Measurements from ENCODE around the gene DHX32. TPM values are rescaled to one million over a fixed set of nuclear protein-coding genes. Genes with fewer than 3 reads are reported as not detected.
A peak's percentile ranks its signal among the peaks of the same experiment; 100 is the strongest.
"Not testable (repeated sequence)": the region's sequence is repeated elsewhere in the genome, so short reads cannot be mapped to it uniquely, and the experiment has no call there.

The DHX32 gene
- polyA plus RNA-seq, 3 donors = 22.1 to 27.7 (median 25.2) TPM

- peak; percentile 90 for DNase-seq
Measured at GRCh38 chr10:125896088-125896934, 15.2 kb upstream of the DHX32 start, which contains the start of gene FANK1. Gene FANK1, plus strand, starts transcription at chr10:125896564. Its CDS starts 79 bp downstream, at chr10:125896643.

DNA sequence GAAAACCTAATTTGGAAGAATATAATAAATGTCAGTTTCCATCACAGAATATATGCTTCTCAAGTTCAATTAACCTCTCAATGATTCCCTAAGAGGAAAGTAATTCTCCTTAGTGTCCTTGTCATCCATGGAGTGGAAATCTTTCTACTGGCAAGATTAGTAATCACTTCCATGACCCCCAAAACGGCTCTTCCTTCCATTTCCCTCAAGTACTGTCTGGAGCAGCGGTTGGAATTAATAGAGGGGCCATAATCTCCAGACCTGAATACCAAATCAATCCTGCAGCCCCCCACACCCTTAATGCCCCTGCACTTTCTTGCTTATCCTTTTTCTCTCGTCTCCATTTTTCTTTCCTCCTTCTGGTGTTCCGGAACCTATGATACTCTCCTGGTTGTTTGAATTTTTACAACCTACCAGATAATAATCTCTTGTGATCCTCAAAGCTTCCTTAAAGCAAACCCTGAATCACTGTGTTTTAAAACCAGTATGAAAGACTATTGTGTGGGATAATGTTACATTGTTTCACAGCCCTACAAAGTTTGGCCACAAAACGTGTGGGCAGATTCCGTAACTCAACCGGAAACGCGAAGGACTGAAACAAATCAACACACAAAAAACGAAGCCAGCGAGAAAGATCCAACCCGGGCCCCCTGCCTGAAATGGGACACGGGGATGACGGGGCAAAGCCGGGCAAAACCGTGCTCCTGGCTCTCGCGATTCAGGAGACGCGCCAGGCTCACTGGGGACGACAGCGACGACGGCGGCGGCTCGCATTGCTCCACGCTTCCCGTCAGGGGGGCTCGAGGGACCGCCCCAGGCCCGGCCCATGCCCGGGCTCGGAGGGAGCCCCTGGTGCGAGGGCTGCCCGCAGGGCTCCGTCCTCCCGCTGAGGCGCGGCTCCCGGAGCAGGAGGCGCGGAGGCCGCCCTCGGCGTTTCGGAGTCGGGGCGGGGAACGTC, 14.3 kb upstream of the DHX32 start:
- DNase-seq = peak; percentile 54

DNA sequence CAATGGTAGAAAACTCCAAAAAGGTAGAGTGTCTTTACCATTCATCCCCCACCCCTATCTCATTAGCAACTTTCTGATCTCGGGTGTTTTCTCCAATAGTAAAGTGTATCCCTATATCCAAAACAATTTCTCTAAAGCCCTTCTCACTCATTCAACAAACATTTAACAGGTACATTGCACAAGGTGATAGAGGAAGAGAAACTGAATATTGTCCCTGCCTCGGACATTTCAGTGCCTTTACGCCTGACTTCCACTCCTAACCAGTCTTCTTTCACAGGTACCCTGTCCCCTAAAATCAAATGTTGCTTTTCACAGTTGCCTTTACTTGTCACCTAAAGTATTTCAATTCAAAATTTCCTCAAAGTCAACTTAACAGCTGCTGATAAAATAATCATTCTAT, 13.1 kb upstream of the DHX32 start:
- DNase-seq = not testable (repeated sequence)

DNA sequence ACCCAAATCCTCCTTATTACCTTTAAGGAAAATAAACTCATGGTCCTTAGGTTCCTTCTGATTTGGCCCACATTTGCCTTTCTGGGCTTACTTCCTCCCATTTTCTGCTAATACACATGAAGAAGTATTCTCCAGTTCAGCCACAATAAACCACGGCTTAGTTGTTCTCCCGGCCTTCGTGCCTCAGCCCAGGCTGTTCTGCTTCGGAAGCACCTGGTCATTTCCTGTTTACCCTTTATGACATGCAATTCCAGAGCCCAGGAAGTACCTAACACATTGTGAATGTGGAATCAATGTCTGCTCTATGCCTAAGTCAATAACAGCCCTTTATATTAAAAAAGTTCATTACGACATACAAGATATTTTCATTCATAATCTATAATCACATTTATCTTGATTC, 11.3 kb upstream of the DHX32 start:
- not testable (repeated sequence) for DNase-seq

DNA sequence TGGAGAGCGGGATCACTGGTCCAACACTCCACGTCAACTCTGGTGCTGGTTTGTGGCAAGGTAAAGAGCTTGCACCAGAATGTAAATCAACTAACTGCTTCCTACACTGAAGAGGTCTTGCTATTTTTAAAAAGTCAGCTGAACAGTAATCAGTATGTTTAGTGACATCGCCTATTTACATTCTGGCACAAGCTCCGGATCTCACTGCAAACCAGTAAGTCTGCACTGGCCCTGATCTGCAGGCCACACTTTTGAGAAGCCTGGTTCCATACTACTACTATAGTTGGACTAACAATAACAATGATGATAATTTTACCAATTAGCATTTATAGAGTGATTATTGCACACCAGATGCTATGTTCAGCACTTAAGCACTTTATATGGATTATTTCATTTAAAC, 8.3 kb upstream of the DHX32 start:
- DNase-seq = not testable (repeated sequence)

GRCh38 chr10:125886914-125887512, 5.9 kb upstream of the DHX32 start:
- no peak for DNase-seq

- DNase-seq = no peak
Measured at GRCh38 chr10:125883211-125883610, 2.1 kb upstream of the DHX32 start.

GRCh38 chr10:125882596-125882995, 1.5 kb upstream of the DHX32 start:
- DNase-seq = no peak

GRCh38 chr10:125880719-125881118, 373 bp downstream of the DHX32 start:
- no peak for DNase-seq

DNA sequence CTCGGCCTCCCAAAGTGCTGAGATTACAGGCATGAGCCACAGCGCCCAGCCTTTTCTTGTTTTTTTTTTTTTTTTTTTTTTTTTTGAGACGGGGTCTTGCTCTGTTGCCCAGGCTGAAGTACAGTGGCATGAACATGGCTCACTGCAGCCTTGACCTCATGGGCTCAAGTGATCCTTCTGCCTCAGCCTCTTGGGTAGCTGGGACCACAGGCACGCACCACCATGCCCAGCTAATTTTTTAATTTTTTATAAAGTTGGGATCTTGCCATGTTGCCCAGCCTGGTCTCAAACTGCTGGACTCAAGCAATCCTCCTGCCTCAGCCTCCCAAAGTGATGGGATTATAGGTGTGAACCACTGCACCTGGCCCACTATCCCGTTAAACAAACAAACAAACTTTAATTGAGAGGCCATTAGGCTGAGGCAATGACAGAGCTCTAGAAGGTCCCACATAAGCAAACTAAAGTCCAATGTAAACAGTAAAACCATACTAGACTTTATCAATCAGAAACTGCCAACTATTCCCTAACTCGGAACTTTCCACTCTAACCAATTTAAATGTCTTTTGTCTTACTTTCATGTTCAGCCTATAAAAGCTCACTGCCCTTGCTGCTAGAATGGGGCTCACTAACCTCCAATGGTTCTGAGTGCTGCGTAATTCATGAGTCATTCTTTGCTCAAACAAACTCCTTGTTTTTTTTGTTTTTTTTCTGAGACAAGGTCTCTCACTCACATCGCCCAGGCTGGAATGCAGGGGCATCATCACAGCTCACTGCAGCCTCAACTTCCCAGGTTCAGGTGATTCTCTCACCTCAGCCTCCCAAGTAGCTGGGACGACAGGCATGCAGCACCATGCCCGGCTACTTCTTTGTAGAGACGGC, 1.9 kb downstream of the DHX32 start:
- no peak for DNase-seq

- DNase-seq = no peak
Measured at GRCh38 chr10:125871338-125871737, 9.8 kb downstream of the DHX32 start.

- DNase-seq = peak; percentile 17
Measured at GRCh38 chr10:125868372-125868975, 12.6 kb downstream of the DHX32 start.

- no peak for DNase-seq
Measured at GRCh38 chr10:125866421-125867029, 14.6 kb downstream of the DHX32 start.

DNA sequence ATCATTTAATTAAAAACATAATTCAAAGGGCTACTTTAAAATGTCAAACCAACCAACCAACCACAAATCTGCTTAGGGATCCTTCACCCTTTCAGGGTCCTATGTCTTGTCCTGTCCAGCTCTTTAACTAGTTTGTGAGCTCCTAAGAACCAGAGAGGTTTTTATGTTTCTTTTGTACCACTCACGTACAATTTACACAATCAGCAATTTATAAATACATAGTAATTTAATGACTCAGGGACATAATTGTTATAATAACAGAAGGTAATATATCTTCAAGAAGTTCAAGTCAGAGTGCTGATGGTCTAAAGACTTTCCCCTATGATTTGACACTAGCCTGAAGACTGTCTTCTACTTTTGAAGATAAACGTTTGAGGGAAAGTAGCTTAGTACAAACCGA, 16.0 kb downstream of the DHX32 start:
- DNase-seq = no peak

- DNase-seq = no peak
Measured at GRCh38 chr10:125859128-125859817, 21.8 kb downstream of the DHX32 start.

- no peak for DNase-seq
Measured at GRCh38 chr10:125857185-125857760, 23.8 kb downstream of the DHX32 start.

DNA sequence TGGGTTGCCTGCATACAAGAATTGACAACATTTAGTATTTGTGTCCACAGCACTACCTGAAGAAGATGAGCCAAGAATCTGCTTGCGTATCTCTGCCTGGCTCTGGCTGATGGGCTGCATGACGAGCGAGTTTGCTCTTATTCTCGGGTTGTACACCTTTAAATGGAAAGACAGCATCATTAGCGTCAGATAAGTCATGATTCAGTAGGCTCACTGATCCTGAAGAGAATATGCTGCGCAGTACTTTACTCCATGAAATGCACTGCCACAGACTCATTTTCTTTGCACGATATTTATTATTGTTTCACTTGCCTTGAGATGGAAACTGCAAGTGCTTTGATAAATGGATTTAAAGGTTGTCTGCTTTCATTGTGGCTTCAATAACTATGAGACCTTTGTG, 28.6 kb downstream of the DHX32 start:
- no peak for DNase-seq

DNA sequence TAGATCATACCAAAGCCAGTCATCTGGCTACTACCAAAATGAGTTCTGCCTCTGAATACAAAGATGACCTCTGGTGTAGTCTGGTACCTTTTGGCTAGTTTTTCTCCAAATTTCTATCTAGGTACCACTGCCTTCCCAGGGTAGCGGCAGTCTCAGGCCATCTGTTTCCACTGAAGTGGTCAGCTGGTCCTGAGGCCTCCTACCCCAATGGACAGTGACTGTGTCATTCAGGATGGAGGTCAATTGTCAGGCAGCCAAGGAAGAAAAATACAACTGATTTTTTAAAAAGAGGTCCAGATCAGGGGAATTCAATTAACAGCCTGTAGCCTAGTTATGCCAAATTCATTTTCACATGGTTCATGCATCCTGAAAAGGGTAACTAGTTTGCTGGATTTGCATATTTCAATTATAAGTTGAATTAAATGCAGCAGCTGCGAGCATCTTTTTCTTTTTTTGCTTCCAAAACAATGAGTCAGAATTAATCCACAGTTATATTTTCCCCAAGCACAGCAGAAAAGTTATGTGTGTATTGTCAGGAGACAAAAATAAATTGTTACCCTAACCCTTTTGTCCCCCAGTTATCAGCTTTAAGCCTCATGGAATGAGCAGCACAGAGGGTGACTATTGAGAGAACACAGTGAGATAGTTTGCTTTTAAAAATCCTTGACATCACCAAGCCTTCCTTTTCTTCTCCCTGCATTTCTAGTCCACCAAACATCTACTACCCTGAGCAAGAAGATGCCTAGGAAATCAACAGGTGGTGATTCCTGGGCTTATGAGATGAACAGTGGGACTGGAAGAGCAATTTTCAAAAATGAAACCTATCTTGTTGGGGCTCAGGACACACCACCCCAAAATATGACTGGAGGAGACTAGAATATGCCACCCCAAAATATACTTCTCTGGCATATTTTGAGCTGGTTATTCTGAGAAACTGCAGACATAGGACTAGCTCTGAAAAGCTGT, 30.0 kb downstream of the DHX32 start:
- DNase-seq = no peak

Measured in renal pelvis (tissue), 4 donors.